Thymus (tissue), 11 donors: ENCODE results near the gene ILF2. TPM values are rescaled to one million over a fixed set of nuclear protein-coding genes. Genes with fewer than 3 reads are reported as not detected.

ENCODE experiments used
- DNase-seq, 9 donors: peaks; one replicate each; pipeline ENCODE4 v3.0.0-alpha.2; 2013; ENCODE audit warnings: low spot score in 9 of 9, low read depth in 6 of 9, missing footprints in 1 of 9
- H3K27ac ChIP-seq, 2 donors: one replicate each; pipeline ENCODE4 v1.5.1; 2013; ENCODE audit warnings: control low read depth in 1 of 2, low read depth in 1 of 2, low read length in 1 of 2, mild to moderate bottlenecking in 1 of 2, moderate library complexity in 1 of 2
- H3K27me3 ChIP-seq, 2 donors: one replicate each; pipeline ENCODE4 v1.5.1; 2013; ENCODE audit warnings: low read length in 1 of 2; ENCODE audit not compliant: control insufficient read depth in 2 of 2, insufficient read depth in 1 of 2
- H3K36me3 ChIP-seq, 2 donors: one replicate each; pipeline ENCODE4 v1.5.1; 2013; ENCODE audit warnings: low read length in 1 of 2, mild to moderate bottlenecking in 1 of 2, moderate library complexity in 1 of 2; ENCODE audit not compliant: control insufficient read depth in 2 of 2, insufficient read depth in 2 of 2
- H3K4me1 ChIP-seq, 2 donors: one replicate each; pipeline ENCODE4 v1.5.1; 2013; ENCODE audit warnings: low read length in 2 of 2; ENCODE audit not compliant: control insufficient read depth in 2 of 2, insufficient read depth in 2 of 2
- H3K4me3 ChIP-seq, 2 donors: one replicate each; pipeline ENCODE4 v1.5.1; 2013; ENCODE audit warnings: low read length in 2 of 2, control low read depth in 1 of 2, mild to moderate bottlenecking in 1 of 2
- H3K9me3 ChIP-seq, 2 donors: one replicate each; pipeline ENCODE4 v1.5.1; 2013; ENCODE audit warnings: low read length in 1 of 2, mild to moderate bottlenecking in 1 of 2; ENCODE audit not compliant: control insufficient read depth in 2 of 2, insufficient read depth in 1 of 2
- WGBS: extraction: QIAGEN DNeasy Blood & Tissue Kit; methylation state at CpG from one replicate; pipeline ENCODE4 v1.1.7; 2013; 5-methylcytosine and 5-hydroxymethylcytosine counted together
- polyA plus RNA-seq: library from polyadenylated mRNA; stranded (reverse); fragments of 200-250 nt; gene quantifications from one replicate; pipeline ENCODE4 v1.2.3, GENCODE V29; 2013
- total RNA-seq: library from RNA; stranded (reverse); fragments of 120-200 nt; gene quantifications from one replicate; pipeline ENCODE4 v1.2.4, GENCODE V29; 2013
- donor health status: healthy.

ILF2 gene
- total and polyA plus RNA-seq, 2 donors, result 91.2 to 435 TPM

- peaks cover 14 to 21% of the 10 kb centered on the region in 2 donors for H3K4me1 ChIP-seq
- peaks cover 48 to 57% of the 10 kb centered on the region in 2 donors for H3K36me3 ChIP-seq
- no peak overlapping the region for H3K4me3 ChIP-seq
Measured at GRCh38 chr1:153636312-153636711, 34.5 kb downstream of the ILF2 start.

GRCh38 chr1:153635872-153636271, 34.9 kb downstream of the ILF2 start:
- Histone ChIP-seq H3K36me3 (peaks cover 45 to 53% of the 10 kb centered on the region in 2 donors), H3K4me1 (peaks cover 14 to 21% of the 10 kb centered on the region in 2 donors), H3K27ac (no peak overlapping the region), H3K27me3 (no peaks in the 10 kb centered on the region), H3K4me3 (no peak overlapping the region), H3K9me3 (peaks cover 0 to 6% of the 10 kb centered on the region in 2 donors)
- DNase-seq, result no peak
- WGBS, result 97% methylated on average over 7 of the region's 7 CpGs

More at GRCh38 chr1:153636312-153636711, 34.5 kb downstream of the ILF2 start:
- Histone ChIP-seq H3K27me3 (no peaks in the 10 kb centered on the region), H3K27ac (no peak overlapping the region), H3K9me3 (peaks cover 0 to 6% of the 10 kb centered on the region in 2 donors)
- no peak for DNase-seq
- WGBS, result 97% methylated on average over 9 of the region's 9 CpGs

GRCh38 chr1:153633754-153634665, 36.8 kb downstream of the ILF2 start, which contains the start of gene CHTOP:
CHTOP (plus strand) TSS chr1:153634066; CDS start chr1:153636589, 2,523 bp downstream.
- Histone ChIP-seq H3K4me3 (peak within 1 kb of the TSS; percentile 98 to 100), H3K36me3 (peaks cover 26 to 34% of the 10 kb centered on the region in 2 donors), H3K4me1 (peaks cover 14 to 28% of the 10 kb centered on the region in 2 donors), H3K27ac (peak within 1 kb of the TSS; percentile 100), H3K27me3 (no peaks in the 10 kb centered on the region), H3K9me3 (peaks cover 0 to 6% of the 10 kb centered on the region in 2 donors)
- 4% methylated on average over 65 of the region's 65 CpGs for WGBS
- peak; percentile 94 to 99 (median 98) for DNase-seq

GRCh38 chr1:153633161-153633753, 37.5 kb downstream of the ILF2 start:
- whole genome bisulfite sequencing, result 83% methylated on average over 18 of the region's 18 CpGs
- DNase-seq, result no peak
- H3K4me1 ChIP-seq, result peaks cover 14 to 33% of the 10 kb centered on the region in 2 donors

GRCh38 chr1:153631047-153632022, 39.5 kb downstream of the ILF2 start:
- H3K27ac ChIP-seq, result no peak overlapping the region
- WGBS, result 96% methylated on average over 10 of the region's 10 CpGs
- no peak for DNase-seq
- H3K4me3 ChIP-seq, result no peak overlapping the region
- peaks cover 0 to 6% of the 10 kb centered on the region in 2 donors for H3K9me3 ChIP-seq
- peaks cover 0 to 8% of the 10 kb centered on the region in 2 donors for H3K27me3 ChIP-seq
- H3K36me3 ChIP-seq, result peaks cover 6 to 8% of the 10 kb centered on the region in 2 donors
- H3K4me1 ChIP-seq, result peaks cover 11 to 44% of the 10 kb centered on the region in 2 donors

More at GRCh38 chr1:153633161-153633753, 37.5 kb downstream of the ILF2 start:
- H3K27ac ChIP-seq, result peak overlapping the region; percentile 38 to 100
- H3K27me3 ChIP-seq, result no peaks in the 10 kb centered on the region
- peaks cover 0 to 6% of the 10 kb centered on the region in 2 donors for H3K9me3 ChIP-seq
- H3K36me3 ChIP-seq, result peaks cover 22 to 26% of the 10 kb centered on the region in 2 donors
- H3K4me3 ChIP-seq, result peak overlapping the region; percentile 98 to 100

GRCh38 chr1:153630384-153630783, 40.4 kb downstream of the ILF2 start:
- Histone ChIP-seq H3K4me3 (no peak overlapping the region), H3K9me3 (peaks cover 0 to 6% of the 10 kb centered on the region in 2 donors), H3K4me1 (peaks cover 6 to 36% of the 10 kb centered on the region in 2 donors), H3K36me3 (no peaks in the 10 kb centered on the region), H3K27ac (no peak overlapping the region), H3K27me3 (peaks cover 0 to 8% of the 10 kb centered on the region in 2 donors)
- no peak for DNase-seq
- 95% methylated on average over 7 of the region's 7 CpGs for WGBS

GRCh38 chr1:153629971-153630370, 40.8 kb downstream of the ILF2 start:
- Histone ChIP-seq H3K27ac (no peak overlapping the region), H3K27me3 (peaks cover 0 to 8% of the 10 kb centered on the region in 2 donors), H3K36me3 (no peaks in the 10 kb centered on the region), H3K4me3 (no peak overlapping the region), H3K9me3 (peaks cover 0 to 6% of the 10 kb centered on the region in 2 donors), H3K4me1 (peaks cover 2 to 32% of the 10 kb centered on the region in 2 donors)
- no peak for DNase-seq
- 97% methylated on average over 1 of the region's 1 CpG for WGBS

GRCh38 chr1:153629343-153629665, 41.5 kb downstream of the ILF2 start:
- H3K4me1 ChIP-seq, result peaks cover 0 to 30% of the 10 kb centered on the region in 2 donors
- H3K27me3 ChIP-seq, result peaks cover 0 to 8% of the 10 kb centered on the region in 2 donors
- no peak overlapping the region for H3K27ac ChIP-seq
- no peaks in the 10 kb centered on the region for H3K36me3 ChIP-seq
- H3K4me3 ChIP-seq, result no peak overlapping the region
- 96% methylated on average over 5 of the region's 5 CpGs for WGBS
- no peak for DNase-seq
- H3K9me3 ChIP-seq, result peaks cover 0 to 6% of the 10 kb centered on the region in 2 donors
